NT2/D1 (cell line): ENCODE data around the gene STPG2.
"Not testable (repeated sequence)": the region's sequence is repeated elsewhere in the genome, so short reads cannot be mapped to it uniquely, and the experiment has no call there.

Experiments used
- DNase-seq: peaks from one replicate; pipeline ENCODE4 v3.0.0-alpha.2; 2011; ENCODE audit warnings: low read depth, low spot score
- H3K27me3 ChIP-seq: 2 replicates; pipeline ENCODE4 v1.6.0; 2011; ENCODE audit warnings: mild to moderate bottlenecking; ENCODE audit not compliant: insufficient read length, insufficient read depth
- H3K36me3 ChIP-seq: 2 replicates; pipeline ENCODE4 v1.6.1; 2011; ENCODE audit warnings: mild to moderate bottlenecking, low read length, mixed read lengths; ENCODE audit not compliant: insufficient read depth, insufficient read length
- H3K4me1 ChIP-seq: 2 replicates; pipeline ENCODE4 v1.5.1; 2011; ENCODE audit not compliant: insufficient read depth, insufficient read length
- H3K4me3 ChIP-seq: 2 replicates; pipeline ENCODE4 v1.5.1; 2011; ENCODE audit warnings: low read depth; ENCODE audit not compliant: insufficient read length
- H3K9ac ChIP-seq: 2 replicates; pipeline ENCODE4 v1.6.0; 2011; ENCODE audit warnings: low read depth; ENCODE audit not compliant: insufficient read length
- H3K9me3 ChIP-seq: 2 replicates; pipeline ENCODE4 v1.5.1; 2011; ENCODE audit warnings: mild to moderate bottlenecking, low read length; ENCODE audit not compliant: insufficient read depth
- SUZ12 ChIP-seq: IDR thresholded peaks from 2 replicates; pipeline ENCODE4 v1.6.1; 2011; ENCODE audit not compliant: insufficient read length, insufficient read depth; ENCODE audit errors: extremely low read depth
- YY1 ChIP-seq: IDR thresholded peaks from 2 replicates; pipeline ENCODE4 v1.6.1; 2011; ENCODE audit not compliant: insufficient read length, insufficient read depth
- ZNF274 ChIP-seq: IDR thresholded peaks from 2 replicates; pipeline ENCODE4 v1.6.1; 2011; ENCODE audit warnings: mild to moderate bottlenecking, low read depth, low read length

Gene STPG2

GRCh38 chr4:97587912-97588311 is 555.4 kb downstream of the STPG2 start:
- TF ChIP-seq YY1: no peak
- TF ChIP-seq ZNF274: no peak
- TF ChIP-seq SUZ12: no peak
- Histone ChIP-seq H3K4me3 (no peak overlapping the region), H3K9ac (no peak overlapping the region), H3K36me3 (no peaks in the 10 kb centered on the region), H3K27me3 (no peaks in the 10 kb centered on the region), H3K9me3 (no peaks in the 10 kb centered on the region), H3K4me1 (no peaks in the 10 kb centered on the region)
- no peak for DNase-seq

- H3K4me1 ChIP-seq: no peaks in the 10 kb centered on the region
- no peak overlapping the region for H3K9ac ChIP-seq
- no peak for TF ChIP-seq ZNF274
- no peak for TF ChIP-seq SUZ12
- TF ChIP-seq YY1: no peak
- no peak for DNase-seq
- no peaks in the 10 kb centered on the region for H3K36me3 ChIP-seq
- H3K27me3 ChIP-seq: no peaks in the 10 kb centered on the region
- no peak overlapping the region for H3K4me3 ChIP-seq
- H3K9me3 ChIP-seq: no peaks in the 10 kb centered on the region
These were observed 558.0 kb downstream of the STPG2 start for GRCh38 chr4:97585274-97585673.

GRCh38 chr4:97582890-97583289 is 560.4 kb downstream of the STPG2 start:
- no peak overlapping the region for H3K4me3 ChIP-seq
- H3K9me3 ChIP-seq: no peaks in the 10 kb centered on the region
- H3K9ac ChIP-seq: no peak overlapping the region
- H3K4me1 ChIP-seq: no peaks in the 10 kb centered on the region
- H3K36me3 ChIP-seq: no peaks in the 10 kb centered on the region
- DNase-seq: no peak
- TF ChIP-seq SUZ12 (no peak), ZNF274 (no peak), YY1 (no peak)
- H3K27me3 ChIP-seq: no peaks in the 10 kb centered on the region

GRCh38 chr4:97577004-97577403 is 566.3 kb downstream of the STPG2 start:
- Histone ChIP-seq H3K4me1 (no peaks in the 10 kb centered on the region), H3K9me3 (no peaks in the 10 kb centered on the region), H3K4me3 (no peak overlapping the region), H3K27me3 (no peaks in the 10 kb centered on the region), H3K36me3 (no peaks in the 10 kb centered on the region), H3K9ac (no peak overlapping the region)
- no peak for TF ChIP-seq YY1
- TF ChIP-seq ZNF274: no peak
- TF ChIP-seq SUZ12: no peak
- DNase-seq: no peak

- Histone ChIP-seq H3K27me3 (no peaks in the 10 kb centered on the region), H3K4me1 (no peaks in the 10 kb centered on the region), H3K9ac (no peak overlapping the region), H3K9me3 (no peaks in the 10 kb centered on the region), H3K36me3 (no peaks in the 10 kb centered on the region), H3K4me3 (no peak overlapping the region)
- TF ChIP-seq ZNF274: no peak
- no peak for DNase-seq
These were observed 583.3 kb downstream of the STPG2 start for GRCh38 chr4:97560009-97560408.

GRCh38 chr4:97558204-97558778 is 585.0 kb downstream of the STPG2 start:
- TF ChIP-seq SUZ12 (no peak), YY1 (no peak), ZNF274 (no peak)
- Histone ChIP-seq H3K4me1 (no peaks in the 10 kb centered on the region), H3K36me3 (no peaks in the 10 kb centered on the region), H3K9me3 (no peaks in the 10 kb centered on the region), H3K27me3 (no peaks in the 10 kb centered on the region), H3K4me3 (no peak overlapping the region), H3K9ac (no peak overlapping the region)
- no peak for DNase-seq

- not testable (repeated sequence) for H3K27me3 ChIP-seq, H3K4me1 ChIP-seq, H3K4me3 ChIP-seq, H3K36me3 ChIP-seq, H3K9ac ChIP-seq, H3K9me3 ChIP-seq, DNase-seq
These were observed 592.6 kb downstream of the STPG2 start for GRCh38 chr4:97550637-97551036.
